GM21526 (cell line): Measurements from ENCODE around the gene FXN.
"Not testable (repeated sequence)": the region's sequence is repeated elsewhere in the genome, so short reads cannot be mapped to it uniquely, and the experiment has no call there.

Experiments used
- ATAC-seq: cut with Tn5 transposase; IDR thresholded peaks from one replicate; pipeline ENCODE4 v1.9.1; 2021; ENCODE audit warnings: moderate library complexity; ENCODE audit not compliant: unreplicated experiment, low FRiP score

FXN gene

DNA sequence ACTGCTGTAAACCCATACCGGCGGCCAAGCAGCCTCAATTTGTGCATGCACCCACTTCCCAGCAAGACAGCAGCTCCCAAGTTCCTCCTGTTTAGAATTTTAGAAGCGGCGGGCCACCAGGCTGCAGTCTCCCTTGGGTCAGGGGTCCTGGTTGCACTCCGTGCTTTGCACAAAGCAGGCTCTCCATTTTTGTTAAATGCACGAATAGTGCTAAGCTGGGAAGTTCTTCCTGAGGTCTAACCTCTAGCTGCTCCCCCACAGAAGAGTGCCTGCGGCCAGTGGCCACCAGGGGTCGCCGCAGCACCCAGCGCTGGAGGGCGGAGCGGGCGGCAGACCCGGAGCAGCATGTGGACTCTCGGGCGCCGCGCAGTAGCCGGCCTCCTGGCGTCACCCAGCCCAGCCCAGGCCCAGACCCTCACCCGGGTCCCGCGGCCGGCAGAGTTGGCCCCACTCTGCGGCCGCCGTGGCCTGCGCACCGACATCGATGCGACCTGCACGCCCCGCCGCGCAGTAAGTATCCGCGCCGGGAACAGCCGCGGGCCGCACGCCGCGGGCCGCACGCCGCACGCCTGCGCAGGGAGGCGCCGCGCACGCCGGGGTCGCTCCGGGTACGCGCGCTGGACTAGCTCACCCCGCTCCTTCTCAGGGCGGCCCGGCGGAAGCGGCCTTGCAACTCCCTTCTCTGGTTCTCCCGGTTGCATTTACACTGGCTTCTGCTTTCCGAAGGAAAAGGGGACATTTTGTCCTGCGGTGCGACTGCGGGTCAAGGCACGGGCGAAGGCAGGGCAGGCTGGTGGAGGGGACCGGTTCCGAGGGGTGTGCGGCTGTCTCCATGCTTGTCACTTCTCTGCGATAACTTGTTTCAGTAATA is at the start of gene FXN:
TSS of gene FXN (plus strand) at position 315 of the 871 bp plus-strand sequence. CDS start at position 346, 31 bp downstream.
- ATAC-seq, result peak; percentile 91

DNA sequence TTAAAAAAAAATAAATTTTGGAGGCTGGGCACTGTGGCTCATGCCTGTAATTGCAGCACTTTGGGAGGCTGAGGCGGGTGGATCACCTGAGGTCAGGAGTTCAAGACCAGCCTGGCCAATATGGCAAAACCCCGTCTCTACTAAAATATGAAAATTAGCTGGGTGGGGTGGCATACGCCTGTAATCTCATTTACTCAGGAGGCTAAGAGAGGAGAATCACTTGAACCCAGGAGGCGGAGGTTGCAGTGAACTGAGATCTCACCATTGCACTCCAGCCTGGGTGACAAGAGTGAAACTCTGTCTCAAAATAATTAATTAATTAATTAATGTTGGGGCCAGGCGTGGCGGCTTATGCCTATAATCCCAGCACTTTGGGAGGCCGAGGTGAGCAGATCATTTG is 48.6 kb upstream of the FXN start:
- not testable (repeated sequence) for ATAC-seq

DNA sequence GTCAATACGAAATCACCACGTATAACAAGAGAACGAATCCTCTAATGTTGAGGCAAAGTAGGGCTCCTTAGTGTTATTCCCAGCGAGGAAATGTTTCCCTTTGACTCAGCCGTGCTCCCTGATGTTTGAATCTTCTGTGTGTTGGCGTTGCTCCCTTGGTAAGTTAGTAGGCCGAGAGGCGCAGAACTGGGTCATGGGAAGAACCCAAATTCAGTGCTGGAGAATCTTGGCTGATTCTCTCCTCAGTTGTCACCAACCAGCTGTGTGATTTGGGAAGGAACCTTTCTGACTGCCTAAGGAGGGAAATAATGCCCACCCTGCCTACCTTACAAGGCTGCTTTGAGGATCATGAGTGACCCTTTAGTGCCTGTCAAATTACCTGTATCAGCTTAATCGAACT is 44.1 kb upstream of the FXN start:
- no peak for ATAC-seq

DNA sequence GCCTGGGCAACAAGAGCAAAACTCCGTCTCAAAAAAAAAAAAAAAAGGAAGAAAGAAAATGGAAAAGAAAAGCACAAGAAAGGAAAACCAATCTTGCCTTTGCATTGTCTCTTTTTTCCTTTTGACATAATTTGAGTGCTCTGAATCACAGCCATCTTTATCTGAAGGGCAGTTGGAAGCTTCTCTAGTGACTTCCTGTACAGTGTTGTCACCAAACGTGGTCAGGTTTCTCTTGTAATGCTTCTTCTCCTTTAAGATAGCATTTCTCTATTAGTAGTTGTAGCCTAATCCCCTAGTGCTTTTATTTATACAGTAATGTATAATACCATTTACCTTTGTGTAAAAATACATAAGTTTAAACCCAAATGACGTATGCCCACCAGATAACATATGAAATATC is 39.8 kb upstream of the FXN start:
- no peak for ATAC-seq

DNA sequence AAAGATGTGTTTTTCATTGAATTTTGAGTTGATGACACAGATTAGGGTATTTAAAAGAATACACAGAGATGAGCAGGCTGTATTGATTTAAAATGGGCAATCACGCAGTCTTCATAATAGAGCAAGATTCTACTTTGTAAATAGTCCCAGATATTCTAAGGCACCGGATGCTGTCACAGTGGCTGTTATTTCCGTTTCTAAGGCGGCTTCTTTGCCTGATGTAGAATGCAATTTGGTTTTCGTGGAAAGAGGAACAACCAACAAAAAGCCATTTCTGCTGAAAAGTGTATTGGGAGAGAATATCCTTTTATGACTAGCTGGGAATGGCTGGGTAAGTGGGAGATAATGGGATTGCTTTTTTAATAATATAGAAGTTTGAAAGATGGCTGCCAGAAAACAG is 39.1 kb upstream of the FXN start:
- ATAC-seq, result no peak

DNA sequence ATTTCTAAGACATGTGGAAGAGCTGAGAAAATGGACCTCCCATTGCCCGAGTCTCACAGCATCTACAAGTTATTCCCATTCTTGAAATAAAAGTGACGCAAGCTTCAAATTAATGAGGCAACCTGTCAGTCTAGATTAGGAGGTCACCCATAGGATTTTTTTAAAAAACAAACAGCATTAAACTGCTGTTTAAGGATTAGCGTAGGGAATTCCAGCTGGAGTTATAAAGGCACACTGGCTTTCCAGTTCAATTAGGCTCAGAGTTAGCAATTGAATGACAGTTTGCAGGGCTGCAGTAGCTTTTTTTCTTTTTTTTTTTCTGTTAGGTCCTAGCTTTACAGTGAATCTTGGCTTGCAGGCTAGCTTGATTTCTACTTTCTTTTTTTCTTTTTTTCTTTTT is 37.9 kb upstream of the FXN start:
- no peak for ATAC-seq

DNA sequence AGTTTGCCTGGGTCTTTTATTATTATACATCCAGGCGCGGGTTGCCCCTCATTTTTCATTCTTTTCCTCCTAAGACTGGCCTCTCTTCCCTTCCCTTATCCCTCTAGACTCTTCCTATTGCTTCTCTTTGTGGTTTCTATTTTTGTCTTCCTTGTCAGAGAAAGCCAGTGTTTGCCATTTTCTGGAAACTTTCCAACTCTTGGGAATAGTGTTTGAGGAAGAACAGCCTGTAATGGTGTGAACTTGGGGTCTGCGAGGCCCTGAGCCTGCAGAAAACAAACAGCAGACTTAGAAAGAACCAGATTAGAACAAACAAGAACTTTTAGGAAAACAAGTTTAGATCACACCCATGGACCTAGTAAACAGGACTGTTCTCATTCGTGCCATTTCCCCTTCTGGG is 37.2 kb upstream of the FXN start:
- ATAC-seq, result no peak

DNA sequence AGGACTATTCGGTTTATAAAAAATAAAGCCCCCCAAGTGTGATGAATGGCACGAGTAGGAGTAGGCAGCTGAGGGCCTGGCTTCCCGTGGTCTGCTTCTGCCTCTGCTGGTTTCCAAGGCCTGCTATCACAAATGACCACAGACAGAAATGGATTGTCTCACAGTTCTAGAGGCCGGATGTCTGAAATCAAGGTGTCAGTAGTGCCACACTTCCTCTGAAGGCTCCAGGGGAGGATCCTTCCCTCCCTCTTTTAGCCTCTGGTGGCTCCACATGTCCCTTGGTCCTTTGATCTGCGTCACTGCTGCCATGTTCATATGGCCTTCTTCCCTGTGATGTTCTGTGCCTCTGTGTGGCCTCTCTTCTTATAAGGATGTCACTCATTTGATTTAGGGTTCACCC is 36.7 kb upstream of the FXN start:
- ATAC-seq, result no peak

DNA sequence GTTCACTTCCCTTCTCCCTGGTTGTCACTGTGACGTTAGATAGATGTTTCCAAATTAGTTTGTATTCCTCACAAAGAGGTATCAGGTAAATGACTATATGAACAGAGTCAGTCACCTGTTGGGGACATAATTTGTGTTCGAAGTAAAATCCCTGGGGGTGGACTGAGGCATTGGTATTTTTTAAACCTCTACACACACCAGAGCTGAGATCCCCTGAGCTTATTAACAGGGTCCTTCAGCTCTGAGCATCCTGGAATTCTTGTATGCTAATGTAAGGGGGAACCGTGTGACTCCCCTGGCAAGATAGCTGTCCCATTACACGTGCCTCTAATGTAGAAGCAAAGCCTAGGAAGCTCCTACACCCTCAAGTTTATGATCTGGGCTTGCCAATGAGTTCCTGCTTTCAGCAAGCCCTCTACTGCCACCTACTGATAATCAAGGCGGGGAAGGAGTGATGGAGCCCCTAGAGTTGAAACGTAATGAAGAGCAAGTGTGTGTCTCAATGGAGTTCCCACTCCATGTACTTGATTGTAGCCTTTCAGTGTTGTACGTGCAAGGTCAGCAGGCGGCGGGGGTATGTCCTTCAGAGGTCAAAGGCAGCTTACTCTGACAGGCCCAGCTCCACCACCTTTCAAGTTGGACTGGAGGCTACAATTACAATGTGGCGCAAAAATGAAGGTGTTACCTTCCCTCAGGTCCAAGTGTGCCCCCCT is 36.0 kb upstream of the FXN start:
- ATAC-seq, result peak; percentile 86

DNA sequence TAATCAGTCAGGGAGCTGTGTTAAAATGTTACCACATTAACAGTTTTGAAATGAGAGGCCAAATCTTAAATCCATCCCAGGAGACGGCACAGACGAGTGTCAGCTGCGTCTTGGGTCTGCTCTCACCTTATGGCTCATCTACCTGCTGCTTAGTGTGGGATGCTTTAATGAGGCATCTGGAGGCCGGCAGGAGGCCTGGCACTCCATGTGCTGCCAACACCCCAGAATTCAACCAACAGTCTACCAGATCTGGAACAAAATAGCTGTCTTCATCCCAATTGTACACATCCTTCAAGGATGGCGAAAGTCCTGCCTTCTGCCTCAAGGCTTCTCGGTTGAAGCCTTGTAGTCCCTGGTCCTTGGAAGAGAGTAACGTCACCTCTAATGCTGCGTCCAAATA is 33.6 kb upstream of the FXN start:
- no peak for ATAC-seq

DNA sequence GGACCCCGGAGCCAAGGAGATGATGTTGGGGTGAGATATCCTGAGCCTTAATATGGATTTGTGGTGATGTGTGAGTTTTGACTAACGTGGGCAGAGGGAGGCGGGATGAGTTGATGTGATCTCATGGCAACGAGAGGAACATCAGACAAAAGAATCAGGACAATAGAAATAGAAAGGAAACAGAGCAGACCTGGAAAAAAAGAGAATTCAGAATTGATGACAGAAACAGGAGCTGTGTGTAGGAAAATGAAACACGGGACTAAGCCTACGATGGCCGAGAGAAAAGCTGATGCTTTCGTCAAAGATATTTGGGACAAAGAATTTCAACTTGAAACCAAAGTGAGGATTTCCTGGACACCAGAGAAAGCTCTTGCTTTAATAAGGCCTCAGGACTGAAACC is 32.5 kb upstream of the FXN start:
- no peak for ATAC-seq

DNA sequence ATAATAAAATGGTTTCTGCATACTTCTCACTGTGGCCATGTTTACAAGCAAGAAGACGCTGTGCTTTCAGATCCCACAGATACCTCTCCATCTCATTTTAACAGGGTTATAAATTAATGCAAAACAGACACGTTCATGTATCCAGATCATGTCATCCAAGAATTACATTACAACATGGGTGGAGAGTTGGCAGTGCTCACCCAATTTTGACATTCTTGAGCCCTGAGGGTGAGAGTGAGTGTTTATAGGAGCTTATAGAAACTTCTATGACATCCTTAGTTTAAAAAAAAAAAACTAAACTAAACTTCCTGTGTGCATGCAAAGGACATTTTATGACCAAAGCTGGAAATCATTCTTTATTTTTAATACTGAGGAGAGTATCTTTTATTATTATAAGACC is 30.7 kb upstream of the FXN start:
- no peak for ATAC-seq

DNA sequence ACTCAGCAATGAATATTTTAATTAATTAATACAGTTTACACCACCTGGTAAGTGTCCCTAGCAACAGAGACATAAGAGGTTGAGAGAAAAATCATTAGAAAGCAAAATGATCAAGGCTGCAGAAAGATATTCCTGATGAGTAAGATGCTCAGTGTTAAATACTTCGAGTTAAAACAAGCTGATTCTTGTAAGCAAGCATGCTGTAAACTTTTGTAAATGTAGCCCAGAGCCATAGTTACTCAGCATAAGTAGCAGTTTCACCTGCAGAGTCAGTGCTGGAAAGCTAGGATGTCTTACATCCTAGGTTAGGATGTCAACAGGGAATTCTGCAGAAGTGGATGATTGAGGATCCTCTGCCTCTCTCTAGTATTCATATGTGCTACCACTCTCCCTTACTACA is 25.8 kb upstream of the FXN start:
- no peak for ATAC-seq

DNA sequence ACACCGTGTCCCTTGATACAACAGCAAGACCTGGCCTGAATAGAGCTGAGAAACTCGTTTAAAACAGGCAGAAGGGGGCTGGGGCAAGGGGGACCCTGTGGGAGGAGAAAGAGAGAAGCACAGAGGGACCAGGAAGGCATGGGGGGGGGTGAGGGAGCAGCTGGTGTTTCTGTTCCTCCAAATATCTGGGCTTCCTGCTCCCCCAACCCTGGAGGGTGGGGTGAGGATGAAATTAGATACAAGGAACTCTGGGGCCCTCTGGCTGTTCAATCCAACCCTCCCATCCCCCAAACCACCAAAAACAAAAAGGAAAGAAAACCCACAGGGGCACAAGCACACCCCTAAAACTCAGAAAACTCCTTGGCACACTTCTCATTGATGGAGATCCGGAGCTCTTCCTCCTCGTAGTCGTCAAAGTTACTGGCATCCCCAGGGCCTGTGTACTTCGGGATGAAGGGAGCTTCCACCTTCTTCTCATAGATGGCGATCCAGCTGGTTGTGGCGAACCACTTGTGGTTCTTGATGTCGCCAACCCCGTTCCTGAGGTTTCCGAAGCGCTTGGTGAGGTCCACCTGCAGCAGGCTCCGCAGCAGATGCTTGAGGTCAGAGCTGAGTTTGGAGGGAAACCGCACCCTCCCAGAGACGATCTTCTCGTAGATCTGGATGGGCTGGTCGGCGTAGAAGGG is 22.7 kb upstream of the FXN start:
- ATAC-seq, result no peak

DNA sequence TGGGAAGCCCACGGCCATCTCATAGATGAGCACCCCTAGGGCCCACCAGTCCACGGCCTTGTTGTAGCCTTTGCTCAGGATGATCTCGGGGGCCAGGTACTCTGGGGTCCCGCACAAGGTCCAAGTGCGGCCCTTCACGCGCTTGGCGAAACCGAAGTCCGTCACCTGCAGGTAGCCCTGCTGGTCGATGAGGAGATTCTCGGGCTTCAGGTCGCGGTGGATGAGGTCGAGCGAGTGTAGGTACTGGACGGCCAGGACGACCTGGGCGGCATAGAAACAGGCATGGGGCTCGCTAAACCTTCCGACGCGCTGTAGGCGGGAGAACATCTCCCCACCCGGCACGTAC is 22.2 kb upstream of the FXN start:
- no peak for ATAC-seq

DNA sequence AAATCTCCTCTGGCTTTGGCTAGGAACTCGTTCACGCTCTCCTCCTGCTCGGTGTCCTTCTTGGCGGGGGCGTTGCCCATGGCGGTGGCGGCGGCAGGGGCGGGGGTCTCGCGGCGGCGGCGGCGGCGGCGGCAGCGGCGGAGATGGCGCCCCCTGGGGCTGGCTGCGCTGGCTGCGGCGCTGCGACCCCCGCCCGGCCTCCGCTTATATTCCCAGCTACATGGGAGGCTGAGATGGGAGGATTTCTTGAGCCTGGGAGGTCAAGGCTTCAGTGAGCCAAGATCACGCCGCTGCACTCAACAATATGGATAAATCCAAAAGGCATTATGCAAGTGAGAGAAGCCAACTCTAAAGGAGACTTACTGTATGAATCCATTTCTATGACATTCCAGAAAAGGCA is 21.5 kb upstream of the FXN start, which contains the start of gene PRKACG:
TSS of gene PRKACG (minus strand) at position 101 of the 400 bp plus-strand sequence. CDS start at position 80, 21 bp downstream.
- ATAC-seq, result no peak

DNA sequence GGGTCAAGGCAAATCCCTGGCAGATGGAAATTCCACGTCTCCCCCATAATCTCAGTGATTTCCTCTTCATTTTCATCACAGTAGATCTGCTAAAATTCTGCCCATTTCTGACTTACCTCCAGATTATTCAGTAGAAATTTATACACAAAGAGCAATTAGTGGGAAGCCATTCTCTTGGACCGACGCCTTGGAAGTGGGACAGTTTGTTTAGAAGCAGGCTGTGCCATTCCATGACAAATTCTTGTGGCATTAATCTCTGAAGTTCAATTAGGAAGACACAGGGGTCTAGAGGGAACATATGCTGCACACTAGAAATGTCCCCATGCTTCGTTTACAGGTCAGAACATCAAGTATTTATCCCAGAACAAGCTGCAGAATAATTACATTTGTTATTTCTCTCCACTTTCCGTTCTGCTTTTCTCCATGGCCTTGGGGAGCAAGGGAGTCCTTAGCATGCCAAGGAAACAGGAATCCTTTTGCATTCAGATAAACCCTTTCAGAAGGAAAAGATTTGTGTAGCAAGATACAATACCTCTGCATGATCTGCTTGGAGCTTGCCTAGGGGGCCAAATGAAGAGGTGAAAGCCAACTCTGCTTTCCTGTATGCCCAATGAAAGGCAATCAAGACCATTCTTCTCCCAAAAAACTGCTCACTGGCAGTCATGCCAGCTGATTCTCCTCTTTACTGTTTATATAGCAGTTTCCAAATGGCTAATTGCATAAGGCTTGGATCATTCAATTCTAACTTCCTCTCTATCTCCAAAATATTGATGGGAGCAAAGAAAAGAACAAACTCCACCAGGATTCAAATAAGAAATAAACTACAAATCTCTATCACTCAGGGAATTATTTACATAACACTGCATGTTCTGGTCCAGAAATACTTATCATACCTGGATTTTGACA is 19.1 kb upstream of the FXN start:
- no peak for ATAC-seq

DNA sequence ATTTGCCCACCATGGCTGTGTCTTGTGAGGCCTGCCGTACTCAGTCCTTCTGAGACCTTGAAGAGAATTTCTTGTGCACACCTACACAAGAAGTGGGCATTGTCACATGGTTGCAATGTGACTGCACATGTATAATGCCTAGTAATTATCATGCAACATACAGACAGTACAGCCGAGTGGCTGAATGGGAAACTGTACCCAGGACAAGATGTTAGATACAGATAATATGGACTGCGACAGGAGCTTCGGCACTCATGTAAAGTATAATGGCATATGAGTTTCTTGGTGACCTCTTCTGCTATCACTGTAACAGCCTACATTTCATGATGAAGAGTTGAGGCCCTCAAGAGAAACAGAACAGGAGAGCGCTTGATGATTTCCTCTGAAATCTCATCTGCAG is 16.8 kb upstream of the FXN start:
- no peak for ATAC-seq

DNA sequence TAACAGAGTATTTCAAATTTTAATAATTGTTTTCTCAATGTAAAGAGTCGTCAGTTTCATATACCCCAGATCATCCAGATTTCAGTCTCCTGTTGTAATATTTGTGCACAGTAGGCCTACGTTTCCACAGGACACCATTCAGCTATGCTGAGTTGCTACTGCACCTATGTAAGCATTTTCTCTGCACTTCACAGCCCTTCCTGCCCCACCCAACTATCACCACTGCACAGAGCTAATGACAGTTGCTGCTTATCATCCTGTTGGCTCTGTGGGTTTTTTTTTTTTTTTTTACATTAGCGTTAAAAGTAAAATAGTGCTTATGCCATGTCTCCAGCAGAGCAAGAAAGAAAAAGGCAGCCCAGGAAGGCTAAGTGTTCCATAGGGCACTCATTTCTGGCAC is 15.7 kb upstream of the FXN start:
- ATAC-seq, result no peak
